ENCODE measurements around the gene RPS27.
"Not testable (repeated sequence)": the region's sequence is repeated elsewhere in the genome, so short reads cannot be mapped to it uniquely, and the experiment has no call there.

RPS27 gene

GRCh38 chr1:153968000-153968363 is 22.6 kb upstream of the RPS27 start:
- DNase-seq (ENCODE audit: low spot score) = no peak
- peaks cover 52% of the 10 kb centered on the region for H3K4me1 Mint-ChIP-seq (ENCODE audit: low read depth)
- peak overlapping the region; percentile 88 for H3K27ac Mint-ChIP-seq
- H3K9me3 Mint-ChIP-seq = no peaks in the 10 kb centered on the region
- H3K27me3 Mint-ChIP-seq (ENCODE audit: low read depth) = no peaks in the 10 kb centered on the region
- H3K4me3 Mint-ChIP-seq = peak overlapping the region; percentile 90
- H3K36me3 Mint-ChIP-seq (ENCODE audit: low read depth) = peaks cover 18% of the 10 kb centered on the region

GRCh38 chr1:153968408-153968807 is 22.2 kb upstream of the RPS27 start:
- H3K27ac Mint-ChIP-seq = peak overlapping the region; percentile 88
- DNase-seq (ENCODE audit: low spot score) = no peak
- H3K36me3 Mint-ChIP-seq (ENCODE audit: low read depth) = peaks cover 19% of the 10 kb centered on the region
- no peaks in the 10 kb centered on the region for H3K27me3 Mint-ChIP-seq (ENCODE audit: low read depth)
- H3K4me3 Mint-ChIP-seq = peak overlapping the region; percentile 90
- peaks cover 52% of the 10 kb centered on the region for H3K4me1 Mint-ChIP-seq (ENCODE audit: low read depth)
- H3K9me3 Mint-ChIP-seq = no peaks in the 10 kb centered on the region

GRCh38 chr1:153968972-153969371 is 21.6 kb upstream of the RPS27 start:
- H3K4me3 Mint-ChIP-seq = peak overlapping the region; percentile 90
- H3K9me3 Mint-ChIP-seq = no peaks in the 10 kb centered on the region
- H3K36me3 Mint-ChIP-seq (ENCODE audit: low read depth) = peaks cover 22% of the 10 kb centered on the region
- no peak for DNase-seq (ENCODE audit: low spot score)
- H3K27me3 Mint-ChIP-seq (ENCODE audit: low read depth) = no peaks in the 10 kb centered on the region
- H3K27ac Mint-ChIP-seq = peak overlapping the region; percentile 65
- H3K4me1 Mint-ChIP-seq (ENCODE audit: low read depth) = peaks cover 48% of the 10 kb centered on the region

GRCh38 chr1:153970346-153970745 is 20.2 kb upstream of the RPS27 start:
- Mint-ChIP-seq H3K27ac (peak overlapping the region; percentile 20), H3K27me3 (ENCODE audit: low read depth) (no peaks in the 10 kb centered on the region), H3K4me3 (no peak overlapping the region), H3K4me1 (ENCODE audit: low read depth) (peaks cover 52% of the 10 kb centered on the region), H3K36me3 (ENCODE audit: low read depth) (peaks cover 32% of the 10 kb centered on the region), H3K9me3 (no peaks in the 10 kb centered on the region)
- no peak for DNase-seq (ENCODE audit: low spot score)

- no peak overlapping the region for H3K4me3 Mint-ChIP-seq
- H3K9me3 Mint-ChIP-seq = no peaks in the 10 kb centered on the region
- no peaks in the 10 kb centered on the region for H3K27me3 Mint-ChIP-seq (ENCODE audit: low read depth)
- no peak for DNase-seq (ENCODE audit: low spot score)
- no peak overlapping the region for H3K27ac Mint-ChIP-seq
- peaks cover 48% of the 10 kb centered on the region for H3K4me1 Mint-ChIP-seq (ENCODE audit: low read depth)
- peaks cover 43% of the 10 kb centered on the region for H3K36me3 Mint-ChIP-seq (ENCODE audit: low read depth)
Measured at GRCh38 chr1:153973071-153973470, 17.5 kb upstream of the RPS27 start.

GRCh38 chr1:153973525-153973924 is 17.0 kb upstream of the RPS27 start:
- no peak overlapping the region for H3K4me3 Mint-ChIP-seq
- H3K9me3 Mint-ChIP-seq = no peaks in the 10 kb centered on the region
- no peaks in the 10 kb centered on the region for H3K27me3 Mint-ChIP-seq (ENCODE audit: low read depth)
- no peak for DNase-seq (ENCODE audit: low spot score)
- peaks cover 46% of the 10 kb centered on the region for H3K4me1 Mint-ChIP-seq (ENCODE audit: low read depth)
- H3K36me3 Mint-ChIP-seq (ENCODE audit: low read depth) = peaks cover 43% of the 10 kb centered on the region
- no peak overlapping the region for H3K27ac Mint-ChIP-seq

- Mint-ChIP-seq H3K27me3 (ENCODE audit: low read depth) (no peaks in the 10 kb centered on the region), H3K36me3 (ENCODE audit: low read depth) (peaks cover 43% of the 10 kb centered on the region), H3K9me3 (no peaks in the 10 kb centered on the region), H3K4me1 (ENCODE audit: low read depth) (peaks cover 39% of the 10 kb centered on the region), H3K27ac (peak overlapping the region; percentile 95), H3K4me3 (peak overlapping the region; percentile 95)
- no peak for DNase-seq (ENCODE audit: low spot score)
Measured at GRCh38 chr1:153976819-153977249, 13.7 kb upstream of the RPS27 start.

GRCh38 chr1:153977250-153978240 is 13.0 kb upstream of the RPS27 start, which contains the start of gene JTB:
TSS of gene JTB (minus strand) at chr1:153977674. CDS start at chr1:153977252, 422 bp downstream.
- H3K9me3 Mint-ChIP-seq = no peaks in the 10 kb centered on the region
- H3K27me3 Mint-ChIP-seq (ENCODE audit: low read depth) = no peaks in the 10 kb centered on the region
- peak; percentile 86 for DNase-seq (ENCODE audit: low spot score)
- H3K4me3 Mint-ChIP-seq = peak within 1 kb of the TSS; percentile 96
- H3K4me1 Mint-ChIP-seq (ENCODE audit: low read depth) = peaks cover 32% of the 10 kb centered on the region
- peak within 1 kb of the TSS; percentile 95 for H3K27ac Mint-ChIP-seq
- H3K36me3 Mint-ChIP-seq (ENCODE audit: low read depth) = peaks cover 36% of the 10 kb centered on the region

- Mint-ChIP-seq H3K27me3 (ENCODE audit: low read depth) (no peaks in the 10 kb centered on the region), H3K9me3 (no peaks in the 10 kb centered on the region), H3K4me3 (peak overlapping the region; percentile 96), H3K36me3 (ENCODE audit: low read depth) (peaks cover 33% of the 10 kb centered on the region), H3K27ac (peak overlapping the region; percentile 86), H3K4me1 (ENCODE audit: low read depth) (peaks cover 29% of the 10 kb centered on the region)
- no peak for DNase-seq (ENCODE audit: low spot score)
Measured at GRCh38 chr1:153978274-153978909, 12.2 kb upstream of the RPS27 start.

GRCh38 chr1:153979091-153979490 is 11.5 kb upstream of the RPS27 start:
- Mint-ChIP-seq H3K4me3 (peak overlapping the region; percentile 96), H3K4me1 (ENCODE audit: low read depth) (peaks cover 28% of the 10 kb centered on the region), H3K36me3 (ENCODE audit: low read depth) (peaks cover 27% of the 10 kb centered on the region)
- H3K27ac Mint-ChIP-seq; H3K27me3 Mint-ChIP-seq (ENCODE audit: low read depth); H3K9me3 Mint-ChIP-seq; DNase-seq (ENCODE audit: low spot score): not testable (repeated sequence)

GRCh38 chr1:153981735-153982134 is 8.8 kb upstream of the RPS27 start:
- not testable (repeated sequence) for H3K27ac Mint-ChIP-seq; DNase-seq (ENCODE audit: low spot score); H3K9me3 Mint-ChIP-seq; H3K36me3 Mint-ChIP-seq (ENCODE audit: low read depth); H3K4me3 Mint-ChIP-seq; H3K27me3 Mint-ChIP-seq (ENCODE audit: low read depth)
- H3K4me1 Mint-ChIP-seq (ENCODE audit: low read depth) = peaks cover 22% of the 10 kb centered on the region

- H3K27ac Mint-ChIP-seq = peak overlapping the region; percentile 38
- peaks cover 18% of the 10 kb centered on the region for H3K4me1 Mint-ChIP-seq (ENCODE audit: low read depth)
- no peaks in the 10 kb centered on the region for H3K27me3 Mint-ChIP-seq (ENCODE audit: low read depth)
- no peaks in the 10 kb centered on the region for H3K9me3 Mint-ChIP-seq
- no peak for DNase-seq (ENCODE audit: low spot score)
- no peaks in the 10 kb centered on the region for H3K36me3 Mint-ChIP-seq (ENCODE audit: low read depth)
- no peak overlapping the region for H3K4me3 Mint-ChIP-seq
Measured at GRCh38 chr1:153984123-153984894, 6.3 kb upstream of the RPS27 start.

- Mint-ChIP-seq H3K9me3 (no peaks in the 10 kb centered on the region), H3K4me3 (peak overlapping the region; percentile 25), H3K27ac (no peak overlapping the region), H3K36me3 (ENCODE audit: low read depth) (no peaks in the 10 kb centered on the region), H3K4me1 (ENCODE audit: low read depth) (peaks cover 23% of the 10 kb centered on the region), H3K27me3 (ENCODE audit: low read depth) (no peaks in the 10 kb centered on the region)
- peak; percentile 42 for DNase-seq (ENCODE audit: low spot score)
Measured at GRCh38 chr1:153985341-153985912, 5.1 kb upstream of the RPS27 start.

Measured in T-helper 2 cell treated with Interferon-gamma antibody and Interleukin-4, amounts not matched to agents 5 μg/mL and 100 μg/mL, for 36 hours (primary cell).